GM23338 (cell line): Measurements from ENCODE around the gene RUNX1. TPM values are rescaled to one million over a fixed set of nuclear protein-coding genes. Genes with fewer than 3 reads are reported as not detected.

Experiments
- ATAC-seq: fragments of 200-7000 bp; cut with Tn5 transposase; 3 replicates; pipeline ENCODE4 v1.9.1; 2020
- DNase-seq: peaks from one replicate; pipeline ENCODE4 v3.0.0-alpha.2; 2015; ENCODE audit warnings: low spot score
- H2AFZ ChIP-seq: fragments of 200-600 bp; sonication (generic); 2 replicates; pipeline ENCODE4 v1.8.0; 2016; ENCODE audit warnings: antibody characterized with exemption, mild to moderate bottlenecking, moderate library complexity
- H3F3A ChIP-seq: fragments of 200-600 bp; sonication (generic); replicated peaks from 2 replicates; pipeline ENCODE4 v1.8.0; 2017; ENCODE audit warnings: antibody characterized with exemption, mixed run types, low read depth
- H3K27ac ChIP-seq: fragments of 200-600 bp; sonication (generic); 2 replicates; pipeline ENCODE4 v1.6.1; 2016; ENCODE audit warnings: low read depth
- H3K27me3 ChIP-seq: fragments of 200-600 bp; sonication (generic); 2 replicates; pipeline ENCODE4 v1.8.0; 2016; ENCODE audit warnings: mild to moderate bottlenecking, mixed run types, moderate library complexity; ENCODE audit not compliant: insufficient read depth
- H3K36me3 ChIP-seq: fragments of 200-600 bp; sonication (generic); 2 replicates; pipeline ENCODE4 v1.8.0; 2016; ENCODE audit warnings: mild to moderate bottlenecking; ENCODE audit not compliant: insufficient read depth
- H3K4me1 ChIP-seq: fragments of 200-600 bp; sonication (generic); 2 replicates; pipeline ENCODE4 v1.8.0; 2016; ENCODE audit warnings: mild to moderate bottlenecking, moderate library complexity; ENCODE audit not compliant: insufficient read depth
- H3K4me2 ChIP-seq: fragments of 200-600 bp; sonication (generic); 2 replicates; pipeline ENCODE4 v1.7.1; 2017; ENCODE audit warnings: mixed run types
- H3K4me3 ChIP-seq: fragments of 200-600 bp; sonication (generic); 2 replicates; pipeline ENCODE4 v1.6.1; 2016; ENCODE audit warnings: mixed run types
- H3K79me2 ChIP-seq: fragments of 200-600 bp; sonication (generic); replicated peaks from 2 replicates; pipeline ENCODE4 v1.8.0; 2017; ENCODE audit warnings: mild to moderate bottlenecking; ENCODE audit not compliant: insufficient read depth
- H3K9me2 ChIP-seq: fragments of 200-600 bp; sonication (generic); 2 replicates; pipeline ENCODE4 v1.8.0; 2017; ENCODE audit not compliant: insufficient read depth
- H4K20me1 ChIP-seq: fragments of 200-600 bp; sonication (generic); replicated peaks from 2 replicates; pipeline ENCODE4 v1.8.0; 2017; ENCODE audit warnings: mild to moderate bottlenecking; ENCODE audit not compliant: insufficient read depth
- H3K27ac Mint-ChIP-seq: 2 replicates; pipeline ENCODE4 v1.8.0; 2020; ENCODE audit warnings: inconsistent platforms, mild to moderate bottlenecking, moderate library complexity, mixed read lengths
- H3K27me3 Mint-ChIP-seq: 3 replicates; pipeline ENCODE4 v1.8.0; 2022; ENCODE audit warnings: low read depth, mild to moderate bottlenecking, moderate library complexity, mixed read lengths, inconsistent platforms; ENCODE audit not compliant: insufficient read depth, poor library complexity
- H3K36me3 Mint-ChIP-seq: 3 replicates; pipeline ENCODE4 v1.8.0; 2021; ENCODE audit warnings: low read depth, mild to moderate bottlenecking, inconsistent platforms, moderate library complexity, mixed read lengths
- H3K4me1 Mint-ChIP-seq: 3 replicates; pipeline ENCODE4 v1.8.0; 2020; ENCODE audit warnings: mild to moderate bottlenecking, inconsistent platforms, mixed read lengths
- H3K4me3 Mint-ChIP-seq: 3 replicates; pipeline ENCODE4 v1.8.0; 2021; ENCODE audit warnings: moderate library complexity, mild to moderate bottlenecking, inconsistent platforms, mixed read lengths
- H3K9me3 Mint-ChIP-seq: 3 replicates; pipeline ENCODE4 v1.8.0; 2020; ENCODE audit warnings: moderate library complexity, mild to moderate bottlenecking, inconsistent platforms, mixed read lengths
- CREB1 ChIP-seq: fragments of 250-450 bp; sonication (Bioruptor Pico); IDR thresholded peaks from 2 replicates; pipeline ENCODE4 v1.5.0; 2020; ENCODE audit warnings: low read depth, mild to moderate bottlenecking, moderate library complexity
- CTCF ChIP-seq, 2 experiments: fragments of 200-600 bp in 1 of 2; sonication (generic) in 1 of 2; conservative IDR thresholded peaks; 2 replicates each; pipeline versions ENCODE4 v1.5.1 to v1.6.1; 2016 to 2017; ENCODE audit warnings: antibody characterized with exemption in 2 of 2, low read depth in 2 of 2, mild to moderate bottlenecking in 2 of 2, moderate library complexity in 1 of 2
- EZH2 ChIP-seq: fragments of 200-600 bp; sonication (generic); IDR thresholded peaks from one replicate; pipeline ENCODE4 v1.8.0; 2017; ENCODE audit warnings: antibody characterized with exemption, mild to moderate bottlenecking, low read depth; ENCODE audit not compliant: unreplicated experiment
- JUNB ChIP-seq: IDR thresholded peaks from one replicate; pipeline ENCODE4 v1.6.1; 2016; ENCODE audit warnings: antibody characterized with exemption; ENCODE audit not compliant: unreplicated experiment
- ZNF114 ChIP-seq: fragments of 250-450 bp; sonication (Bioruptor Pico); IDR thresholded peaks from 2 replicates; pipeline ENCODE4 v1.5.0; 2020; ENCODE audit warnings: mild to moderate bottlenecking, moderate library complexity
- ZNF462 ChIP-seq: fragments of 250-450 bp; sonication (Bioruptor Pico); IDR thresholded peaks from 2 replicates; pipeline ENCODE4 v1.5.0; 2020; ENCODE audit warnings: mild to moderate bottlenecking, moderate library complexity
- polyA plus RNA-seq: library from polyadenylated mRNA; unstranded; fragments of >200 nt; fragmentation: Nextera tagmentation; extraction: Ambion mirVana; gene quantifications from 2 replicates; pipeline ENCODE4 v1.2.1, GENCODE V29; 2016
- total RNA-seq: library from RNA; depleted of rRNA; stranded (reverse); fragments of >200 nt; shearing (Covaris generic); gene quantifications from 2 replicates; pipeline ENCODE4 v1.2.3, GENCODE V29; 2014

The RUNX1 gene
- total and polyA plus RNA-seq, 2 experiments from 2014 or later = 0.29 to 1.1 TPM

- TF ChIP-seq ZNF462 (CRISPR knock-in tag) = no peak
- TF ChIP-seq JUNB = no peak
- no peak for TF ChIP-seq CREB1
- no peak for TF ChIP-seq CTCF (conservative IDR thresholded peaks at IDR 0.05; ENCODE audit: low read depth in 2 of 2)
- no peak for TF ChIP-seq ZNF114 (CRISPR knock-in tag)
- TF ChIP-seq EZH2 = no peak
These were observed 125.9 kb downstream of the RUNX1 start (continued) for GRCh38 chr21:34923202-34923601.

GRCh38 chr21:34922479-34922878 lies 126.6 kb downstream of the RUNX1 start:
- DNase-seq (no peak), ATAC-seq (no peak)
- no peak overlapping the region for H3K4me2 ChIP-seq
- H3K9me2 ChIP-seq = peaks cover 8% of the 10 kb centered on the region
- no peaks in the 10 kb centered on the region for H3K36me3 ChIP-seq
- H3K4me3 ChIP-seq = no peak overlapping the region
- no peaks in the 10 kb centered on the region for H3F3A ChIP-seq
- Mint-ChIP-seq H3K27ac (no peak overlapping the region), H3K4me1 (no peaks in the 10 kb centered on the region), H3K9me3 (no peaks in the 10 kb centered on the region), H3K4me3 (no peak overlapping the region), H3K27me3 (peaks cover 2% of the 10 kb centered on the region), H3K36me3 (no peaks in the 10 kb centered on the region; the same call in 2 of the 3 replicates)
- no peak overlapping the region for H2AFZ ChIP-seq
- no peaks in the 10 kb centered on the region for H3K27me3 ChIP-seq
- no peaks in the 10 kb centered on the region for H4K20me1 ChIP-seq
- no peaks in the 10 kb centered on the region for H3K4me1 ChIP-seq
- no peak for TF ChIP-seq JUNB
- H3K27ac ChIP-seq = no peak overlapping the region
- H3K79me2 ChIP-seq = no peaks in the 10 kb centered on the region
